GM21786 (cell line): ENCODE measurements around the gene ACSM6.

ENCODE experiments used
- ATAC-seq: cut with Tn5 transposase; IDR thresholded peaks from one replicate; pipeline ENCODE4 v1.9.1; 2021; ENCODE audit not compliant: unreplicated experiment

Gene ACSM6

DNA sequence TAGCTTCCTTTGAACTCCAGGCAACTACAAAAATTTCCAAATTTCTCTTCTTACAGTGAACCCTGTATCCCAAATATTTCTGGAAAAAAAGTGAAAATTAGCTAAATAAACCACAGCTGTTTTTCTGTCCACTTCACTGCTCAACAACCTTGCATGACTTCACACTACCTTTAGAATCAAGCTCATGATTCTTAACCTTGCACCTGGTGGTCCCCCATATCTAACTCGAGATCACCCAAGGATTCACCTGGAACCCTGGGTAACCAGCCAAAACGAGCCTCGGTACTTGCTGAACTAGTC, 49.2 kb downstream of the ACSM6 start:
- no peak for ATAC-seq

DNA sequence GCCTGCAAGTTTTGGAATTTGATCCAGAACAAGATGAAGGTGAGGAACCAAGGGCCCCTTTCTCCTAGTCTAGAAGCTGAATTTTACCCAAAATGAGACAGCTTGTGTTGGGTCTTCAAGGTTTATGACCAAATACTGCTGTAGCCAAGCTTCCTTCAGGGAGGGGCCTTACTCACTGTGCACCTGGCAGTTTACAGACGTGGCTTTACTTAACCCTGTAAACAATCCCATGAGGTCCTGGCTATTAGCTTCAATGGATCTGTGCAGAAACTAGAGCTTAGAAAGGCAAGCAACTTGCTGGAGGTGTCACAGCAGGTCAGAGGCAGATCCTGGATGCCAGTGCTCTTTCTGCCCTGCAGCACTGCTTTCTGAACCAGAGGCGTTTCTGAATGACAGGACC, 50.1 kb downstream of the ACSM6 start:
- ATAC-seq, result no peak

DNA sequence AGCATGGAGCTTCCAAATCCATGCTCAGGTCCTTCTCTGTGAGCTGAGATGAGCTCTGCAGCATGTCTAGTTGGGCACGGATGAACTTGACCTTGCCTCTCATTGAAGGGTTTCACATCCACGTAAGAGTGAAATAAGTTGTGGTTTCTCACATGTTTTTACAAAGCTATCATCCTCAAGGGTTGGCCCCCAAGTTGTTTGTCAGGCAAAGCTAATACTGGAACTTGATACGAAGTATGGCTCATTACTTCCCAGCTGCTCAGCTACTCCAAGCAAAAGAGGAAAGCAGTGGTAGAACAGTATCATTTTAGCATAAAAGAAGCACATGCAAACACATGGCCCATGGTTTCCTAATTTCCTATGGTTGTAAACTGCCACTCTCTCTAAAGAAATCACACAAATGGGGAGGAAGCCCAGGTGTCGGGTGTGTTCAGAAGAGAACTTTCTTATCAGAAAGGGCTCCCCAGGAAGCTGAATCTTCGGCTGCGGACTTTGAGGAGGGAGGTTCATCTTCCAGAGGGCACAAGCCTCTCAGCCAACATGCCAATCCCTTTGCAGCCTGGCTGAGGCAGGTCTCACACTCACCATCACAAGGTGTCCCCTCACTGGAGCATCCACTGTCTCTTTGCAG, 51.5 kb downstream of the ACSM6 start:
- peak; percentile 88 for ATAC-seq

DNA sequence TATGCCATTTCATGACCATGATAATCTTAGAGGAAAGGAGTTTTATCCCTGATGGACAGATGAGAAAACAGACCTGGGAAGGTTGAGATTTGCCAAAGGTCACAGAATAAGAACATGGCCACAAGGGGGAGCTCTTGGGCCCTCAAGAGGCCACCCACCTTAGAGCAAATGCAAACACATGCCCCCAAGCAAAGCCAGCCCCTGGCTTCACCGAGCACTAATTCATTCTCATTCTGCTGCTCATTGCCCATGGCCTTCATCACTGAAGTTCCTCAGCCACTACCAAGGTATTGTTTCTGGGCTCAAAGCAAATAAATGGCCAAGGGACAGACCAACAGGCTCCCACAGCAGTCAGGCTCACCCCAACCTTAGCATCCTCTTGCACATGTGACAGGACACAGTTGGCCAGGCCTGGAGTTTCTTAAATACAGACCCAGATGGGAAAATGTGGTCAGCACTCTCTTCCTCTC, 52.6 kb downstream of the ACSM6 start:
- ATAC-seq, result peak; percentile 30

DNA sequence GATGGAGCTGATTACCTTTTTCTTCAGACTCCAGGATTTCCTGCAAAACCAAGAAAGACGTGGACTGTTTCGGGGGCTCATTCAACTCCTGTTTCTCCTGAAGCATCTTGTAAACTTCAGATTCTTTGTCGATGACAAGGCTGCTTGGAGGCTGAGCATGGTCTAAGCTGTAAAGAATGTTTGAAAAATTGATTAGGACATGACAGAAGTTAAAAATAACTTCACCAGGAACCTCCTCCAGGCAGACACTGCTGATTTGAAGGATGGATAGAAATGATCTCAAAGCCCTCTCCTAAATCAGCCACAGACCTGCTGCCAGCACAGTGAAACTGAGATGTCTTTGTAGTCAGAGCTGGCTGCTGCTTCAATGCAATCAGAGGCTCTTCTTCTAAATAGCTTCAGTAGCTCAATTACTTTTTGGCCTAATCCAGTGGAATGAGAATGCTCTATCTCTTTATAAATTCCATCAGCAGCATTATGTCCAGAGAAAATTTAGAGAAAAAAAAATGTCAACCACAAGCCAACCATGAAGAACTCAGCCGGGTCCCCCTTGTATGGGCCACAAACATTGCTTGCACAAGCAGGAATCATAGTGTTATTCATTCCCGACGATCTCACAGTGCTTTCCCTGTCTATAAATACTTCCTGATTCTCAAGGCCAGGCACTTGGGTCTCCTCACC, 53.3 kb downstream of the ACSM6 start:
- no peak for ATAC-seq

DNA sequence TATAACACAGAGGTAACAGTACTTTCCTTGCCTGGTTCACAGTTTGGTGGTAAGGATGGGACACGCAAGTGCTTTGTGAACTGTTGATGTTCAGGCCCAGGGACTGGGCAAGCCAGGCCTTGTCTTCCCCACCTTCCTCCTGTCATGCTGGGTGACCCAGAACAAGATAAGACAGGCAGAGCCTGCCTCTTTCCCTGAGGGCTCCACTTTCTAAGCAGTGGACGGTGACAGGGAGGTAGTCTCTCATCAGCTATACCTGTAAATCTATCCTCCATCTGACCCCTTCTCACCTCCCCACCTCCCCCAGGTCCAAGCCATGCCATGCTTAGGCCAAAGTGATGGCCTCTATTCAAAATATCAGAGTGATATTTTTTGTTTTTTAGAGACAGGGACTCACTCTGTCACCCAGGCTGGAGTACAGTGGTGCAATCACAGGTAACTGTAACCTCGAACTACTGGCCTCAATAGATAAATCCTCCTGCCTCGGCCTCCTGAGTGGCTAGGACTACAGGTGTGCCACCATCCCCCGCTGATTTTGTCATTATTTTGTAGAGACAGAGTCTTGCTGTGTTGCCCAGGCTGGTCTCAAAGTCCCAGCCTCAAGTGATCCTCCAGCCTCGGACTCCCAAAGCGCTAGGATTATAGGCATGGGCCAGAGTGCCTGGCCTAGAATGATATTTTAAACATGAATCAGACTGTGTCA, 54.0 kb downstream of the ACSM6 start:
- ATAC-seq, result no peak

DNA sequence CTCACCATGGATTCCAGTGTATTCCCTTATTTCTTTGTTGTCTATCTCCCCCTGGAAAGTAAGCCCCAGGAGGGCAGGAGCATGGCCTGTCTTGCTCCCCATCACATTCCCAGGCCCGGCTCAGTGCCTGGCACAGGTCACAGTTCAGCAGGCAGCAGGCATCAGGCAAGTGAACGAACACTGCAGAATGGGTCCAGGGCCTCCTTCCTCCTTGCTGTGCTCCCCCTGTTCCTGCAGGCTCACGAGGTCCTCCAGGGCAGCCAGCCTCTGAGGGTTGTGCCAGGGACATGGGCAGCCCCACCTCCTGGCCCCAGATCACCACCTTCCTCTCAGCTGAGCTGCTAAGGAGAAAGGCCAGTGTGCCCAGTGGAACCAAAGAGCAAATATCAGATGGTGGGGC, 55.0 kb downstream of the ACSM6 start:
- no peak for ATAC-seq

DNA sequence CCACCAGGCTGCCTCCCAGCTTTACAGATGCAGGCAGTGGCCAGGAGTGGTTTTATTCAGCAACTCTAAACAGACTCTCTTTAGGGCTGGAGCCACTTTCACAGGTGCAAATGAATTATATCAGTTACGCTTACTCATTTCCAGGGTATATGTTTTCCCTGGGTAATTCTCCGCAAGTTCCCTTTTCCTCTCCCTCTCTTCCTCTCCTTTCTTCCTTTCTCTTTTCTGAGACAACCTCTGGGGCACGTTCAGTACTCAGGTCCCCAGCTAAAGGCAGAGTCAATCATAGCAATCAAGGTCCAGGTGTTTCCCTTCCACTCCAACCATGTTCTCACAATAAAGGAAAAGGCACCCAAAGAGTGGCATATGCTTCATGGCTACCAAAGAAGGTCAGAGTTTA, 55.4 kb downstream of the ACSM6 start:
- ATAC-seq, result no peak

DNA sequence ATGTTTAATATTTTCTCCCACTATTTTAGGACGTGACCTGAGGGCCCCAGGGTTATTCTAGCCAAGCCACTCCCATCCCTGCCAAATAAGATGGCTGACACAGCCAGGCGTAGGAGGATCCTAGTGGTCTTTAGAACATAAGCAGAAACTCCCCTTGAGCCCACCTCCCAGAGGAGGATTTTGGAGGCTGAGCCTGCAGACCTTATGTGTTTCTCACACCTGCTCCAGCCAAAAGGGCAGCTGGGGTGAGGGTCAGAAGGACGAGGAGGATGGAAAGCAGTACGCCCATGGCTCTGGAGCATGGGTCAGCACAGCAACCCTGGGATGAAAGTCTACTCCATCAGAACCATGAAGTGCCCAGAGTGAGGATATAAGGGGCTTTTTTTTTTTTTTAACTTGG, 56.8 kb downstream of the ACSM6 start:
- no peak for ATAC-seq

DNA sequence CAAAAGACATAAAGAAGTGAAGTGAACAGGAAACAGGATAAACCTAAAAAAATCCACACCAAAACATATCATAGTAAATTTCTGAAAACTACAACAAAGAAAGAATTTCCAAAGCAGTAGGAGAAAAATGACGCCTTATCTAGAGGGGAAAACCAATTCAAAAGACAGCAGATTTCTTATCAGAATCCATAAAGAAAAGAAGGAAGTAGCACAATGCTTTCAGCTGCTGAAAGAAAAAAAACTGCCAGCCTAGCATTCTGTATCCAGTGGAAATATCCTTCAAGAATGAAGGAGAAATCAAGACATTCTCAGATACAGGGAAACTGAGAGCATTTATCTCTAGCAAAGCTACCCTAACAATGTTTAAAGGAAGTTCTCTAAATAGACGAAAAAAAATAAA, 59.0 kb downstream of the ACSM6 start:
- ATAC-seq, result no peak

DNA sequence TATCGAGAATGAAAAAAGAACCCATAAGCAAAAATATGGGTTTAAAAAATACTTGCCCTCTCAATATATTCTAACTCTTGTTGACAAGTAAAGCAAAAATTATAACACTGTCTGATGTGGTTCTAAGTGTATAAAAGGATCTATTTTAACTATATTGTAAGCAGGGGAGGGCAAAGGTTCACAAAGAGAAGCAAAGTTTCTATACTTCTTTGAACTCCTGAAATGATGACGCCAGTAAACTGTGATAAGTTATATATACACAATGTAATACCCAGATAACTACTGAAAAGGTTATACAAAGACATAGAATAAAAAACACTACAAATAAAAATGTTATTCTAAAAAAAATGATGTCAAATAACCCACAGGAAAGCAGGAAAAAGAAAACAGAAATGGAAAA, 59.6 kb downstream of the ACSM6 start:
- ATAC-seq, result no peak

DNA sequence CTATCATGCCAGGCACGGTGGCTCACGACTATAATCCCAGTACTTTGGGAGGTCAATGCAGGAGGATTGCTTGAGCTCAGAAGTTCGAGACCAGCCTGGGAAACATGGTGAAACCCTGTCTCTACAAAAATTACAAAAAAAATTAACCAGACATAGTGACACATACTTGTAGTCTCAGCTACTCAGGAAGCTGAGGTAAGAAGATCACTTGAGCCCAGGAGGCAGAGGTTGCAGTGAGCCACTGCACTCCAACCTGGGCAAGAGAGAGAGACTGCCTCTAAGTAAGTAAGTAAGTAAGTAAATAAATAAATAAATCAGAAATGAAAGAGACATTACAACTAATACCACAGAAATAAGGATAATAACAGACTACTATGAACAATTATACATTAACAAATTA, 60.6 kb downstream of the ACSM6 start:
- no peak for ATAC-seq

DNA sequence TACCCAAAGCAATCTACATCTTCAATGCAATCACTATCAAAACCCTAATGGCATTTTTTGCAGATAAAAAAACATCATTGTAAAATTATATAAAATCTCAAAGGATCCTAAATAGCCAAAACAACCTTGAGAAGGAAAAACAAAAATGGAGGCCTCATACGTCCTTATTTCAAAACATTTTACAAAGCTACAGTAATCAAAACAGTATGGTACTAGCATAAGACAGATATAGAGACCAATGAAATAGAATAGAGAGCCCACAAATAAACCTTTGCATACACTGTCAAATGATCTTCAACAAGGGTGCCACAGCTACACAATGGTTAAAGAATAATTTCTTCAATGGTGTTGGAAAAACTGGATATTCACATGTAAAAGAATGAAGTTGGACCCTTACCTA, 62.2 kb downstream of the ACSM6 start:
- ATAC-seq, result no peak

DNA sequence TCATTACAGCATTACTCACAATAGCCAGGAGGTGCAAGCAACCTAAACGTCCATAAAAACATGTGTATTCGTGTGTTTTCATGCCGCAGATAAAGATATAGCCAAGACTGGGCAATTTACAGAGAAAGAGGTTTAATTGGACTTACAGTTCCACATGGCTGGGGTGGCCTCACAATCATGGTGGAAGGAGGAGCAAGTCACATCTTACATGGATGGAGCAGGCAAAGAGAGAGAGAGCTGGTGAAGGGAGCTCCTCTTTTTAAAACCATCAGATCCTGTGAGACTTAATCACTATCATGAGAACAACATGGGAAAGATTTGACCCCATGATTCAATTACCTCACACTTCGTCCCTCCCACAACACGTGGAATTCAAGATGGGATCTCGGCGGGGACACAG, 63.8 kb downstream of the ACSM6 start:
- ATAC-seq, result no peak

DNA sequence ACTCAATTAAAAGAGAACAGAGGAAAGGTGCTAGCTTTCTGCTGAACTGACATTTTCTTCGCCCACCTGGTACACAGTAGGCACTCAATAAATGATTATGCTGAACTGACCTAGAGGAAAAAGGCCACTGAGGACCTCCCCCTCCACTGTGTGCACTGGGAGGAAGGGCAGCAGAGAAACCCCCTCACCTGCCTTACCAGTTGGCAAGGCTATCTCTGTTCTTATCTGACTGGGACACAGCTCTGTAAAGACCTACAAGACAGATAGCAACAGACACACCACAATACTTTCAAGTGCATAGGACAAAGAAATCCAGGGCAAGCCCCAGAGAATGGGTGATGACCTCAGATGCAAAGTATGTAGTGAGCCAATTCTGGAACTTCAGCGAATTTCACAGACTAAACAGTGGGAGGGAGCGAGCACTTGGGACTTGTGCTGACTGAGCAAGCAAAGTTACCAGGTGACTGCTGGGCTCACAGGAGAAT, 66.4 kb downstream of the ACSM6 start:
- no peak for ATAC-seq

DNA sequence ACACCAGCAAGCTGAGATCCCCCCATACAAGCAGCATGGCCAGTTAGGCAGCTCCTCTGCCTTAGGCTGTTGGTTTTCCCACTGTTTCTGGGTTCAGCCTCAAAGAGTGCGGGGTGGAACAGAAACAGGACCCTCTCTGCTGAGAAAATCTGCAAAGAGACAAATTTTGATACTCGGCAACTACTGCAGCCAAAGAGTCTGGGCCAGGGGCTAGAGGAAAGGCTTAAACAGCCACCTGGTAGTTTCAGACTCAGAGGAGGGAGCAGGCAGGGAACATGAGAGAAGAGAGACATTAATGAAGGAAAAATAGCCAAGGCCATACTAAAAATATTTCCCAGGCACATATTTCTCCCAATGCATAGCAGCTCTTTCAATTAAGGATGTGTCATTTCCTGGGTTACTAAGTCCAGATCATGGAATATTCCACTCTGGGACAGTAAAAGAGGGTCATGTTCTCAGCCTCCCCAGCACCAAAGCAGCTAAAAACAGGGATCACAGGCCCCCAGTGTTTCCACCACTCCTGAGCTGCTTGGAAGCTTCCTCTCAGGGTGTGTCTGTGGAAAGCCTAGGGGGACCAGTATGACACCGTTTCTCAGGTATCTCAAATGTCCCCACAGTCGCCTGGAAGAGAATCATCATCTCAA, 67.0 kb downstream of the ACSM6 start:
- ATAC-seq, result no peak

DNA sequence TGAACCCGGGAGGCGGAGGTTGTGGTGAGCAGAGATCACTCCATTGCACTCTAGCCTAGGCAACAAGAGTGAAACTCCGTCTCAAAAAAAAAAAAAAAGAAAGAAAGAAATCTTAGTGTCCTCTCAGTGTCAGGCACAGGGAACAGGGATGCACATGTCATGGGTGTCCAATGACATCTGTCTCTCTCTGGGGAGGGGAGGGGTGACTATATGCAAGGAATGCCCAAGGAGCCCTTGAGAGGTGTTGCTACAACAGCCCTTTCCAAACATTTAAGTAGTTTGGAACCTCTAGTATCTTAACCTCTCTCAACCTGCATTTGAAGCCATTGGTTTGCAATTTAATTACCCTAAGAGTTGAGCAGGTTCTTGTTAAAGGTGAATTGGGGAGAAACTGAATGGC, 67.9 kb downstream of the ACSM6 start:
- no peak for ATAC-seq

DNA sequence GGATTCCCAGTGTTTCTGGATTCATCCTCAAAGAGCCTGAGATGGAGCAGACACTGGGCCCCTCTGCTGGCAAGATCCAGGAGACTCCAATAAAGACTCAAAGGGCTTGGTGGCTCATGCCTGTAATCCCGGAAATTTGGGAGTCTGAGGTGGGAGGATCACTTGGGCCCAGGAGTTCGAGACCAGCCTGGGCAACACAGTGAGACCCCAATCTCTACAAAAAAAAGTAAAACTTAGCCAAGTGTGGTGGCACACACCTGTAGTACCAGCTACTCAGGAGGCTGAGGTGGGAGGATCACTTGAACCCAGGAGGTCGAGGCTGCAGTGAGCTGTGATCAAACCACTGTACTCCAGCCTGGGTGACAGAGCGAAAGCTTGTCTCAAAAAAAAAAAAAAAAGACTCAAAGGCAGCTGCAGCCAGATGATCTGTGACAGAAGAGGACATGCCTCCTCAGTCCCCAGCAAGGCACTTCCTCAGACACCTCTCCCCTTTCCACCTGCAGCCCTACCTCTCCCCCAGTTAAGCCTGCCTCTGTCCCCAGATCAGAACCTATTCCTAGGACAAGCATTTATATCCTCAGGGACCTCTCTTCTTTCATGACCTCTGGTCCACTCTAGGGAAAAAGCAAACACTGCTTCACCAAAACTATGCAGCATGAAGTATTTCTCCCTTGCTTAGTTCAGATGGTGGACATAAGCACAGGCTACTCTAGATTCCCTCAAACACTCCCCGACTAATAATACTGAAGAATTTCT, 68.9 kb downstream of the ACSM6 start:
- ATAC-seq, result no peak

DNA sequence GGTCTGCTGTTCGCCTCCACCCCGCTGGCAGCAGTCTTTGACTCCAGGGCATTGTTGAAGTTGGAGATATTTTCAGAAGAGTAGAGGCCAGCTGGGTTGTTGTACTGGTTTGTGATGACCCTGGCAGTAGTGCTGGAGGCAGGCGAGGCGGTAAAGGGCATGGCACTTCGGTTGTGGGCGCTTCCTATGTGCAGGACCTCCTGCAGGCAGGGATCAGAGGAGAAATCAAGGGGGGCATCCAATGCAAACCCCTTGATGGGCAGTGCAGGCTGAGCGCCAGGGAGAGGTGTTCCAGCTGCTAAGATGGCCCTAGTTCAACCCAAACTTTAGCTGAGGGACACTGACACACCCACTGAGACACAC, 69.8 kb downstream of the ACSM6 start:
- no peak for ATAC-seq

DNA sequence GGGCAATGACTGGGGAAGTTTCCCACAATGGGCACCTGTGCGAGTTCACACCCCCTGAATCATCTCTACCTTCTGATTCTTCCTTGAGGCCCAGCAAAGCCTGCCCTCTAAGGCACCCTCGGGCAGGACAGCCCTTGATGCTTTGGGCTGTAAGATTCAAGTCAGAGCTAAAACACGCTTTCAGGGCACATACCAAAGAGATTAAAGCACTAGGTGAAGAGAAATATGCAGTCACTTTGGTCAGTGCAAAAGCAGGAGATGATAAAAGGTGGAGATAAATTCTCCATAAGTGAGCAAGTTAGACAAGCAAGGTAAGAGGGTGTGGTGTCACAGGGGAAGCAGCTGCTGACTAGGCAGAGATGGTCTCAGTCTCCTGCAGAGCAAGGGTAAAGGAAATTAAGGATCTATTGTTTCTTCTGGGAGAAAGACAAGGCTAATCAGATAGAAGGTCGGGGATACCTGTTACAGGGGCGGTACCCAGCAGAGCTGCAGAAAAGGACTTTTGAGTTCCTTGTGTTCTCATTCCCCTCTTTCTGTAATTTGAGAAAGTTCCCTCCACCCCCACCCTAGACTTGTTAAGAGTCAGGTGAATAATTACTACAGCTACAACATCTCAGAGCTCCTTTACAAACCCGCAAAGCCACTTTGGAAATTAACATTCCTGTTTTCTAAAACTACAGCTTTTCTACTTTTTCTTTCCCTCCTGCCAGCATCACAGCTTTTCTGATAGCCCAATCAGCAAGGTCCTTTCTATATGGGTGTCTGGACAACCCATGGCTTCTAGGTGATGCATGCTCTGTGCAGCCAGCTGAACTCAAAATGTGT, 70.4 kb downstream of the ACSM6 start:
- ATAC-seq, result no peak
